ENCODE measurements around the gene SP140L.
"Not testable (repeated sequence)": the region's sequence is repeated elsewhere in the genome, so short reads cannot be mapped to it uniquely, and the experiment has no call there.

GRCh38 chr2:230409316-230409715 lies 82.3 kb downstream of the SP140L start:
- TF ChIP-seq CTCF, POLR2A (IDR thresholded peaks at IDR 0.05): not testable (repeated sequence)

Data from lower leg skin (tissue), 3 donors.